Neural cell (in vitro differentiated cells): ENCODE measurements around the gene SLC4A3. TPM values are rescaled to one million over a fixed set of nuclear protein-coding genes. Genes with fewer than 3 reads are reported as not detected.

Source experiments
- H2AFZ ChIP-seq: fragments of 200-600, 300-800 bp; sonication (generic), shearing (Covaris generic); 2 replicates; pipeline ENCODE4 v1.6.0; 2014; ENCODE audit warnings: low read depth, mild to moderate bottlenecking, antibody characterized with exemption, low read length, moderate library complexity
- H3F3A ChIP-seq: fragments of 200-600 bp; shearing (Covaris generic); 2 replicates; pipeline ENCODE4 v1.6.1; 2016; ENCODE audit warnings: mild to moderate bottlenecking, moderate library complexity, mixed read lengths, antibody characterized with exemption, low read length; ENCODE audit not compliant: insufficient read depth, poor library complexity, severe bottlenecking
- H3K27ac ChIP-seq: fragments of 200-600, 300-800 bp; sonication (generic), shearing (Covaris generic); 2 replicates; pipeline ENCODE4 v1.5.1; 2014; ENCODE audit warnings: mild to moderate bottlenecking, low read length, moderate library complexity
- H3K27me3 ChIP-seq: fragments of 300-800, 200-600 bp; sonication (generic), shearing (Covaris generic); 2 replicates; pipeline ENCODE4 v1.6.0; 2014; ENCODE audit warnings: mild to moderate bottlenecking, low read depth, low read length, moderate library complexity; ENCODE audit not compliant: insufficient read depth
- H3K36me3 ChIP-seq: fragments of 300-800, 200-600 bp; sonication (generic), shearing (Covaris generic); 2 replicates; pipeline ENCODE4 v1.5.1; 2014; ENCODE audit warnings: mild to moderate bottlenecking, antibody characterized with exemption, low read length, moderate library complexity; ENCODE audit not compliant: insufficient read depth
- H3K4me2 ChIP-seq: fragments of 300-800, 200-600 bp; sonication (generic), shearing (Covaris generic); 2 replicates; pipeline ENCODE4 v1.6.0; 2014; ENCODE audit warnings: mild to moderate bottlenecking, low read length
- H3K4me3 ChIP-seq: fragments of 300-800, 200-600 bp; sonication (generic), shearing (Covaris generic); 2 replicates; pipeline ENCODE4 v1.5.1; 2014; ENCODE audit warnings: mild to moderate bottlenecking, low read length, moderate library complexity
- H3K79me2 ChIP-seq: fragments of 200-600 bp; shearing (Covaris generic); replicated peaks from 2 replicates; pipeline ENCODE4 v1.6.0; 2014; ENCODE audit warnings: mild to moderate bottlenecking, low read length, moderate library complexity; ENCODE audit not compliant: insufficient read depth
- H3K9ac ChIP-seq: fragments of 300-800, 200-600 bp; sonication (generic), shearing (Covaris generic); 2 replicates; pipeline ENCODE4 v1.6.1; 2016; ENCODE audit warnings: mild to moderate bottlenecking, low read length, mixed read lengths
- H3K9me2 ChIP-seq: fragments of 200-600 bp; shearing (Covaris generic); 2 replicates; pipeline ENCODE4 v1.6.1; 2016; ENCODE audit warnings: mild to moderate bottlenecking, low read length, mixed read lengths; ENCODE audit not compliant: insufficient read depth
- H3K9me3 ChIP-seq: fragments of 200-600, 300-800 bp; sonication (generic), shearing (Covaris generic); 2 replicates; pipeline ENCODE4 v1.6.1; 2016; ENCODE audit warnings: mild to moderate bottlenecking, mixed run types, low read length, moderate library complexity, mixed read lengths
- H4K20me1 ChIP-seq: fragments of 200-600 bp; shearing (Covaris generic); 2 replicates; pipeline ENCODE4 v1.6.1; 2016; ENCODE audit warnings: mild to moderate bottlenecking, mixed run types; ENCODE audit not compliant: insufficient read depth
- EP300 ChIP-seq: fragments of 450-650 bp; conservative IDR thresholded peaks from 2 replicates; pipeline ENCODE4 v1.6.1; 2014; ENCODE audit warnings: antibody characterized with exemption, mild to moderate bottlenecking, moderate library complexity; ENCODE audit not compliant: poor library complexity, severe bottlenecking
- EZH2 ChIP-seq: fragments of 200-600, 300-800 bp; shearing (Covaris generic), sonication (generic); IDR thresholded peaks from 2 replicates; pipeline ENCODE4 v1.6.1; 2014; ENCODE audit warnings: antibody characterized with exemption, low read length, borderline replicate concordance, mild to moderate bottlenecking; ENCODE audit not compliant: insufficient read depth, poor library complexity, severe bottlenecking
- MXI1 ChIP-seq: fragments of 450-650 bp; conservative IDR thresholded peaks from 2 replicates; pipeline ENCODE4 v1.6.1; 2014; ENCODE audit warnings: antibody characterized with exemption, mild to moderate bottlenecking; ENCODE audit not compliant: poor library complexity, severe bottlenecking
- POLR2AphosphoS5 ChIP-seq: IDR thresholded peaks from 2 replicates; pipeline ENCODE4 v1.6.1; 2012
- RAD21 ChIP-seq: fragments of 450-650 bp; conservative IDR thresholded peaks from 2 replicates; pipeline ENCODE4 v1.6.1; 2014; ENCODE audit warnings: antibody characterized with exemption, mild to moderate bottlenecking, moderate library complexity
- SMC3 ChIP-seq: fragments of 450-650 bp; conservative IDR thresholded peaks from 2 replicates; pipeline ENCODE4 v1.6.1; 2014; ENCODE audit warnings: antibody characterized with exemption, mild to moderate bottlenecking, moderate library complexity; ENCODE audit not compliant: poor library complexity
- TAF1 ChIP-seq: IDR thresholded peaks from 2 replicates; pipeline ENCODE4 v1.6.1; 2012; ENCODE audit warnings: low read depth
- polyA plus RNA-seq: library from polyadenylated mRNA; depleted of rRNA; stranded (reverse); fragments of >200 nt; gene quantifications from 2 replicates; pipeline ENCODE4 v1.2.3, GENCODE V29; 2014
- TF ChIP-seq, protein P1 (sequence below): IDR thresholded peaks from 2 replicates; pipeline ENCODE4 v1.6.1; 2012; ENCODE audit warnings: borderline replicate concordance
- TF ChIP-seq, protein P2 (sequence below): fragments of 450-650 bp; IDR thresholded peaks from 2 replicates; pipeline ENCODE4 v1.5.1; 2014; ENCODE audit warnings: antibody characterized with exemption, mild to moderate bottlenecking, moderate library complexity; ENCODE audit not compliant: poor library complexity, severe bottlenecking

SLC4A3 gene
- polyA plus RNA-seq, 1 donor from 2014 or later: 18.7 TPM

DNA sequence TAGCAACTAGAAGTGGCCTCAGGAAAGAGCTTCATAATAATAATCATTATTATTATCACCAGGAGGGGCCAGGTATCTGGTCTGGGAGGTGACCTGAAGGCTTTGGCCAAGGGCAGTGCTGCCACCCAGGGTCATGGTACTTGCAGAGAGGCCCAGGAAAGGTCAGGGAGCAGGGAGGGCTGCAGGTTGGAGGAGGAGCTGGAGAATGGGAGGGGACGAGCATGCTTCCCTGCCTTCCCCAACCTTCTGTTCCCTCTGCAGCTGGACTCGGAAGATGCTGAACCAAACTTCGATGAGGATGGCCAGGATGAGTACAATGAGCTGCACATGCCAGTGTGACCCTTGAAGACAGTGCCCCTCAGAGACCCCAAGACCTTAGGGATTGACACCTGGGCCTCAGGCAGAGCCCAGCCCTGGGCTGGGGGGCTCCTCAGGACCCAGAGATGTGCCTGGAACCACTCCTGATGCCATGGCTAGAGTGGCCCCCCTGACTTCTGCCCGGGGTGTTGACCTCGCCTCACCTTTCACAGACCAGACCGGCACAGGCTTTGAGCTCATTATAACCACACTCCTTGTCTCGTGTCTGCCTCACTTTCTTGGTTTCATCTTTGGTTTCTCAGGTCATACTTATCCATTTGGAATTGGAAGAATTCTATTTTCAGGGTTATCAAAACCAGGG lies 14.1 kb downstream of the SLC4A3 start:
- Histone ChIP-seq H3K79me2 (no peaks in the 10 kb centered on the region), H3K9me3 (no peaks in the 10 kb centered on the region), H3K4me2 (no peak overlapping the region), H3K9ac (no peak overlapping the region), H3K4me3 (no peak overlapping the region), H3K36me3 (no peaks in the 10 kb centered on the region), H3K27ac (no peak overlapping the region), H4K20me1 (no peaks in the 10 kb centered on the region), H3F3A (no peaks in the 10 kb centered on the region), H2AFZ (no peak overlapping the region), H3K27me3 (no peaks in the 10 kb centered on the region), H3K9me2 (no peaks in the 10 kb centered on the region)
- TF ChIP-seq TAF1: no peak
- no peak for TF ChIP-seq MXI1
- TF ChIP-seq EZH2: no peak
- no peak for TF ChIP-seq POLR2AphosphoS5
- no peak for TF ChIP-seq SMC3

DNA sequence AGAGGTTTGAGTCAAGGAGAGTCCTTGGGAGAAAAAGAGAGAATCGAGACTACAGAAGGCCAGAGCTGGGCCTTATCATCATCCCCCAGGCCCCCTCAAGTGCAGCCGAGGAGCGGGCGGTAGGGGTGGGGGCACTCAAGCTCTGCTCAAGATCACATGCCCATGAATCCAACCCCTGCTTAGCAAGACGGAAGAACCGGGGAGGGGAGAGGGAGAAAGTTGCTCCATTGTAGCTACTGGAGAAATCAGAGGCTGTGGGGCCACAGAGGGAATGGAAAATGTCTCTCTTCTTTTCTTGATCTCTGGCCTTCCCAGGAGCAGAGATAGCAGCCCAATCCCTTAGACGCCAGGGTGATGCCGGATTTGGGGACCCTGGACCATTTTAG lies 14.6 kb downstream of the SLC4A3 start:
- TF ChIP-seq TAF1 (no peak), SMC3 (no peak), EP300 (no peak), RAD21 (no peak), MXI1 (no peak), POLR2AphosphoS5 (no peak), EZH2 (no peak)
- TF ChIP-seq, protein P1, sequence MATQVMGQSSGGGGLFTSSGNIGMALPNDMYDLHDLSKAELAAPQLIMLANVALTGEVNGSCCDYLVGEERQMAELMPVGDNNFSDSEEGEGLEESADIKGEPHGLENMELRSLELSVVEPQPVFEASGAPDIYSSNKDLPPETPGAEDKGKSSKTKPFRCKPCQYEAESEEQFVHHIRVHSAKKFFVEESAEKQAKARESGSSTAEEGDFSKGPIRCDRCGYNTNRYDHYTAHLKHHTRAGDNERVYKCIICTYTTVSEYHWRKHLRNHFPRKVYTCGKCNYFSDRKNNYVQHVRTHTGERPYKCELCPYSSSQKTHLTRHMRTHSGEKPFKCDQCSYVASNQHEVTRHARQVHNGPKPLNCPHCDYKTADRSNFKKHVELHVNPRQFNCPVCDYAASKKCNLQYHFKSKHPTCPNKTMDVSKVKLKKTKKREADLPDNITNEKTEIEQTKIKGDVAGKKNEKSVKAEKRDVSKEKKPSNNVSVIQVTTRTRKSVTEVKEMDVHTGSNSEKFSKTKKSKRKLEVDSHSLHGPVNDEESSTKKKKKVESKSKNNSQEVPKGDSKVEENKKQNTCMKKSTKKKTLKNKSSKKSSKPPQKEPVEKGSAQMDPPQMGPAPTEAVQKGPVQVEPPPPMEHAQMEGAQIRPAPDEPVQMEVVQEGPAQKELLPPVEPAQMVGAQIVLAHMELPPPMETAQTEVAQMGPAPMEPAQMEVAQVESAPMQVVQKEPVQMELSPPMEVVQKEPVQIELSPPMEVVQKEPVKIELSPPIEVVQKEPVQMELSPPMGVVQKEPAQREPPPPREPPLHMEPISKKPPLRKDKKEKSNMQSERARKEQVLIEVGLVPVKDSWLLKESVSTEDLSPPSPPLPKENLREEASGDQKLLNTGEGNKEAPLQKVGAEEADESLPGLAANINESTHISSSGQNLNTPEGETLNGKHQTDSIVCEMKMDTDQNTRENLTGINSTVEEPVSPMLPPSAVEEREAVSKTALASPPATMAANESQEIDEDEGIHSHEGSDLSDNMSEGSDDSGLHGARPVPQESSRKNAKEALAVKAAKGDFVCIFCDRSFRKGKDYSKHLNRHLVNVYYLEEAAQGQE: no peak
- TF ChIP-seq, protein P2, sequence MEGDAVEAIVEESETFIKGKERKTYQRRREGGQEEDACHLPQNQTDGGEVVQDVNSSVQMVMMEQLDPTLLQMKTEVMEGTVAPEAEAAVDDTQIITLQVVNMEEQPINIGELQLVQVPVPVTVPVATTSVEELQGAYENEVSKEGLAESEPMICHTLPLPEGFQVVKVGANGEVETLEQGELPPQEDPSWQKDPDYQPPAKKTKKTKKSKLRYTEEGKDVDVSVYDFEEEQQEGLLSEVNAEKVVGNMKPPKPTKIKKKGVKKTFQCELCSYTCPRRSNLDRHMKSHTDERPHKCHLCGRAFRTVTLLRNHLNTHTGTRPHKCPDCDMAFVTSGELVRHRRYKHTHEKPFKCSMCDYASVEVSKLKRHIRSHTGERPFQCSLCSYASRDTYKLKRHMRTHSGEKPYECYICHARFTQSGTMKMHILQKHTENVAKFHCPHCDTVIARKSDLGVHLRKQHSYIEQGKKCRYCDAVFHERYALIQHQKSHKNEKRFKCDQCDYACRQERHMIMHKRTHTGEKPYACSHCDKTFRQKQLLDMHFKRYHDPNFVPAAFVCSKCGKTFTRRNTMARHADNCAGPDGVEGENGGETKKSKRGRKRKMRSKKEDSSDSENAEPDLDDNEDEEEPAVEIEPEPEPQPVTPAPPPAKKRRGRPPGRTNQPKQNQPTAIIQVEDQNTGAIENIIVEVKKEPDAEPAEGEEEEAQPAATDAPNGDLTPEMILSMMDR: no peak
- H3K9ac ChIP-seq: no peak overlapping the region
- H3K9me2 ChIP-seq: no peaks in the 10 kb centered on the region
- no peaks in the 10 kb centered on the region for H3K79me2 ChIP-seq
- H3K27me3 ChIP-seq: no peaks in the 10 kb centered on the region
- no peaks in the 10 kb centered on the region for H4K20me1 ChIP-seq
- no peaks in the 10 kb centered on the region for H3F3A ChIP-seq
- no peak overlapping the region for H3K27ac ChIP-seq
- no peaks in the 10 kb centered on the region for H3K9me3 ChIP-seq
- no peak overlapping the region for H3K4me3 ChIP-seq
- no peaks in the 10 kb centered on the region for H3K36me3 ChIP-seq
- no peak overlapping the region for H3K4me2 ChIP-seq
- no peak overlapping the region for H2AFZ ChIP-seq
